Activated T-cell treated with anti-CD3 and anti-CD28 coated beads, Interleukin-2, amount 50 U/mL, for 24 hours (primary cell): Measurements from ENCODE around the gene CLUH.
"Not testable (repeated sequence)": the region's sequence is repeated elsewhere in the genome, so short reads cannot be mapped to it uniquely, and the experiment has no call there.

Experiments
- DNase-seq: peaks from one replicate; pipeline ENCODE4 v3.0.0-alpha.2; 2020
- H3K27ac Mint-ChIP-seq: 2 replicates; pipeline ENCODE4 v1.8.0; 2020; ENCODE audit warnings: mild to moderate bottlenecking, mixed read lengths
- H3K27me3 Mint-ChIP-seq: 2 replicates; pipeline ENCODE4 v1.8.0; 2020; ENCODE audit warnings: mixed read lengths
- H3K36me3 Mint-ChIP-seq: 2 replicates; pipeline ENCODE4 v1.8.0; 2020; ENCODE audit warnings: low read depth, mixed read lengths
- H3K4me1 Mint-ChIP-seq: 2 replicates; pipeline ENCODE4 v1.8.0; 2020; ENCODE audit warnings: low read depth, mixed read lengths
- H3K4me3 Mint-ChIP-seq: 2 replicates; pipeline ENCODE4 v1.8.0; 2020; ENCODE audit warnings: mild to moderate bottlenecking, moderate library complexity, mixed read lengths
- H3K9me3 Mint-ChIP-seq: 2 replicates; pipeline ENCODE4 v1.8.0; 2020; ENCODE audit warnings: mixed read lengths

CLUH gene

GRCh38 chr17:2701161-2701995 is 10.2 kb downstream of the CLUH start:
- H3K9me3 Mint-ChIP-seq = no peaks in the 10 kb centered on the region
- H3K27me3 Mint-ChIP-seq = no peaks in the 10 kb centered on the region
- H3K4me3 Mint-ChIP-seq = no peak overlapping the region
- H3K27ac Mint-ChIP-seq = no peak overlapping the region
- peaks cover 95% of the 10 kb centered on the region for H3K36me3 Mint-ChIP-seq
- peak; percentile 28 for DNase-seq
- peaks cover 8% of the 10 kb centered on the region for H3K4me1 Mint-ChIP-seq

- no peaks in the 10 kb centered on the region for H3K9me3 Mint-ChIP-seq
- peaks cover 94% of the 10 kb centered on the region for H3K36me3 Mint-ChIP-seq
Measured at GRCh38 chr17:2700491-2701141, 10.9 kb downstream of the CLUH start.

GRCh38 chr17:2700030-2700490 is 11.5 kb downstream of the CLUH start:
- Mint-ChIP-seq H3K4me3 (no peak overlapping the region), H3K9me3 (no peaks in the 10 kb centered on the region), H3K27ac (no peak overlapping the region), H3K4me1 (no peaks in the 10 kb centered on the region), H3K36me3 (peaks cover 94% of the 10 kb centered on the region), H3K27me3 (no peaks in the 10 kb centered on the region)
- peak; percentile 22 for DNase-seq

More at GRCh38 chr17:2700491-2701141, 10.9 kb downstream of the CLUH start:
- no peak overlapping the region for H3K27ac Mint-ChIP-seq
- no peaks in the 10 kb centered on the region for H3K27me3 Mint-ChIP-seq
- H3K4me3 Mint-ChIP-seq = no peak overlapping the region
- peak; percentile 21 for DNase-seq
- peaks cover 4% of the 10 kb centered on the region for H3K4me1 Mint-ChIP-seq

- H3K27me3 Mint-ChIP-seq, H3K27ac Mint-ChIP-seq, H3K4me1 Mint-ChIP-seq, H3K4me3 Mint-ChIP-seq, H3K9me3 Mint-ChIP-seq: not testable (repeated sequence)
- DNase-seq = peak; percentile 23
- H3K36me3 Mint-ChIP-seq = peaks cover 92% of the 10 kb centered on the region
Measured at GRCh38 chr17:2699216-2699805, 12.3 kb downstream of the CLUH start.

GRCh38 chr17:2697611-2698162 is 13.9 kb downstream of the CLUH start:
- H3K9me3 Mint-ChIP-seq = no peaks in the 10 kb centered on the region
- H3K4me3 Mint-ChIP-seq = no peak overlapping the region
- DNase-seq = peak; percentile 28

GRCh38 chr17:2695961-2696760 is 15.4 kb downstream of the CLUH start:
- peak; percentile 28 for DNase-seq
- Mint-ChIP-seq H3K27me3 (no peaks in the 10 kb centered on the region), H3K4me3 (no peak overlapping the region), H3K4me1 (no peaks in the 10 kb centered on the region), H3K9me3 (no peaks in the 10 kb centered on the region), H3K36me3 (peaks cover 84% of the 10 kb centered on the region), H3K27ac (no peak overlapping the region)

More at GRCh38 chr17:2697611-2698162, 13.9 kb downstream of the CLUH start:
- Mint-ChIP-seq H3K27ac (no peak overlapping the region), H3K36me3 (peaks cover 91% of the 10 kb centered on the region), H3K27me3 (no peaks in the 10 kb centered on the region), H3K4me1 (no peaks in the 10 kb centered on the region)

- peaks cover 82% of the 10 kb centered on the region for H3K36me3 Mint-ChIP-seq
- no peaks in the 10 kb centered on the region for H3K4me1 Mint-ChIP-seq
- no peaks in the 10 kb centered on the region for H3K27me3 Mint-ChIP-seq
- no peaks in the 10 kb centered on the region for H3K9me3 Mint-ChIP-seq
- H3K27ac Mint-ChIP-seq = no peak overlapping the region
- no peak overlapping the region for H3K4me3 Mint-ChIP-seq
- DNase-seq = peak; percentile 29
Measured at GRCh38 chr17:2695243-2695960, 16.2 kb downstream of the CLUH start.

- Mint-ChIP-seq H3K4me3 (no peak overlapping the region), H3K27ac (no peak overlapping the region), H3K36me3 (peaks cover 80% of the 10 kb centered on the region), H3K4me1 (peaks cover 2% of the 10 kb centered on the region), H3K27me3 (no peaks in the 10 kb centered on the region), H3K9me3 (no peaks in the 10 kb centered on the region)
- peak; percentile 24 for DNase-seq
Measured at GRCh38 chr17:2694381-2695242, 17.0 kb downstream of the CLUH start.

- H3K9me3 Mint-ChIP-seq = no peaks in the 10 kb centered on the region
- DNase-seq = peak; percentile 31
- H3K27ac Mint-ChIP-seq = peak overlapping the region; percentile 52
- H3K4me3 Mint-ChIP-seq = no peak overlapping the region
- peaks cover 80% of the 10 kb centered on the region for H3K36me3 Mint-ChIP-seq
- H3K4me1 Mint-ChIP-seq = peaks cover 7% of the 10 kb centered on the region
- no peaks in the 10 kb centered on the region for H3K27me3 Mint-ChIP-seq
Measured at GRCh38 chr17:2693561-2694380, 17.8 kb downstream of the CLUH start.

- Mint-ChIP-seq H3K27me3 (no peaks in the 10 kb centered on the region), H3K36me3 (peaks cover 81% of the 10 kb centered on the region), H3K27ac (no peak overlapping the region), H3K4me1 (peaks cover 7% of the 10 kb centered on the region), H3K4me3 (no peak overlapping the region), H3K9me3 (no peaks in the 10 kb centered on the region)
- peak; percentile 22 for DNase-seq
Measured at GRCh38 chr17:2692781-2693135, 18.8 kb downstream of the CLUH start.

- Mint-ChIP-seq H3K4me1 (peaks cover 7% of the 10 kb centered on the region), H3K36me3 (peaks cover 80% of the 10 kb centered on the region), H3K27ac (no peak overlapping the region), H3K9me3 (no peaks in the 10 kb centered on the region), H3K4me3 (no peak overlapping the region), H3K27me3 (no peaks in the 10 kb centered on the region)
- DNase-seq = peak; percentile 28
Measured at GRCh38 chr17:2691965-2692780, 19.4 kb downstream of the CLUH start.
